Parathyroid adenoma (tissue), 2 donors: ENCODE results near the gene STX8.

Experiments
- H2AFZ ChIP-seq: fragments of 300-600 bp; sonication (generic); one replicate; pipeline ENCODE4 v1.7.0; 2017; ENCODE audit warnings: antibody characterized with exemption, mild to moderate bottlenecking
- H3K27ac ChIP-seq: fragments of 300-600 bp; sonication (generic); one replicate; pipeline ENCODE4 v1.7.0; 2017
- H3K27me3 ChIP-seq: fragments of 300-600 bp; sonication (generic); one replicate; pipeline ENCODE4 v1.7.0; 2017; ENCODE audit warnings: low read length; ENCODE audit not compliant: control insufficient read depth, insufficient read depth
- H3K36me3 ChIP-seq: fragments of 300-600 bp; sonication (generic); one replicate; pipeline ENCODE4 v1.7.0; 2017; ENCODE audit warnings: low read length; ENCODE audit not compliant: control insufficient read depth, insufficient read depth
- H3K4me1 ChIP-seq: fragments of 300-600 bp; sonication (generic); one replicate; pipeline ENCODE4 v1.7.0; 2017; ENCODE audit warnings: control low read depth
- H3K4me2 ChIP-seq: fragments of 300-600 bp; sonication (generic); one replicate; pipeline ENCODE4 v1.7.0; 2017; ENCODE audit warnings: low read length
- H3K4me3 ChIP-seq: fragments of 300-600 bp; sonication (generic); one replicate; pipeline ENCODE4 v1.7.0; 2017; ENCODE audit warnings: low read depth, low read length
- H3K79me2 ChIP-seq: fragments of 300-600 bp; sonication (generic); one replicate; pipeline ENCODE4 v1.7.0; 2017; ENCODE audit warnings: control low read depth
- H3K9ac ChIP-seq: fragments of 300-600 bp; sonication (generic); one replicate; pipeline ENCODE4 v1.7.0; 2017; ENCODE audit warnings: mild to moderate bottlenecking
- H3K9me3 ChIP-seq: fragments of 300-600 bp; sonication (generic); one replicate; pipeline ENCODE4 v1.7.0; 2017; ENCODE audit warnings: low read length; ENCODE audit not compliant: control insufficient read depth
- CTCF ChIP-seq: fragments of 300-600 bp; sonication (generic); IDR thresholded peaks from one replicate; pipeline ENCODE4 v1.7.0; 2017; ENCODE audit warnings: antibody characterized with exemption, mild to moderate bottlenecking
- donor health status: primary hyperparathyroidism.

STX8 gene

GRCh38 chr17:9269350-9270035, 306.1 kb downstream of the STX8 start:
- no peak overlapping the region for H3K27ac ChIP-seq

GRCh38 chr17:9268546-9268945, 307.1 kb downstream of the STX8 start:
- Histone ChIP-seq H3K4me2 (no peak overlapping the region), H3K9ac (no peak overlapping the region), H3K9me3 (no peaks in the 10 kb centered on the region), H3K36me3 (no peaks in the 10 kb centered on the region), H3K4me3 (no peak overlapping the region), H3K27ac (no peak overlapping the region), H3K79me2 (peaks cover 8% of the 10 kb centered on the region), H3K27me3 (no peaks in the 10 kb centered on the region), H3K4me1 (no peaks in the 10 kb centered on the region), H2AFZ (no peak overlapping the region)
- TF ChIP-seq CTCF: no peak

More at GRCh38 chr17:9269350-9270035, 306.1 kb downstream of the STX8 start:
- H3K27me3 ChIP-seq: no peaks in the 10 kb centered on the region
- no peak overlapping the region for H3K9ac ChIP-seq
- H2AFZ ChIP-seq: no peak overlapping the region
- H3K4me3 ChIP-seq: no peak overlapping the region
- H3K4me2 ChIP-seq: no peak overlapping the region
- TF ChIP-seq CTCF: no peak
- no peaks in the 10 kb centered on the region for H3K9me3 ChIP-seq
- no peaks in the 10 kb centered on the region for H3K4me1 ChIP-seq
- no peaks in the 10 kb centered on the region for H3K36me3 ChIP-seq
- peaks cover 8% of the 10 kb centered on the region for H3K79me2 ChIP-seq

GRCh38 chr17:9266697-9267117, 308.9 kb downstream of the STX8 start:
- TF ChIP-seq CTCF: no peak

GRCh38 chr17:9266031-9266680, 309.5 kb downstream of the STX8 start:
- Histone ChIP-seq H2AFZ (no peak overlapping the region), H3K36me3 (no peaks in the 10 kb centered on the region), H3K9ac (no peak overlapping the region), H3K4me2 (no peak overlapping the region), H3K9me3 (no peaks in the 10 kb centered on the region), H3K27me3 (no peaks in the 10 kb centered on the region), H3K27ac (no peak overlapping the region), H3K4me1 (no peaks in the 10 kb centered on the region), H3K4me3 (no peak overlapping the region), H3K79me2 (peaks cover 8% of the 10 kb centered on the region)
- no peak for TF ChIP-seq CTCF

More at GRCh38 chr17:9266697-9267117, 308.9 kb downstream of the STX8 start:
- Histone ChIP-seq H3K9ac (no peak overlapping the region), H3K4me1 (no peaks in the 10 kb centered on the region), H3K4me2 (no peak overlapping the region), H3K27ac (no peak overlapping the region), H3K79me2 (peaks cover 8% of the 10 kb centered on the region), H3K4me3 (no peak overlapping the region), H3K9me3 (no peaks in the 10 kb centered on the region), H2AFZ (no peak overlapping the region), H3K27me3 (no peaks in the 10 kb centered on the region), H3K36me3 (no peaks in the 10 kb centered on the region)
